C4-2B (cell line): ENCODE results near the gene PRKCZ.

Source experiments
- CTCF ChIP-seq: fragments of 450-650 bp; conservative IDR thresholded peaks from 2 replicates; pipeline ENCODE4 v1.5.1; 2017; ENCODE audit warnings: mild to moderate bottlenecking
- ZFX ChIP-seq: fragments of 450-650 bp; IDR thresholded peaks from 2 replicates; pipeline ENCODE4 v1.6.1; 2017

GRCh38 chr1:2074944-2075740 is 24.9 kb downstream of the PRKCZ start:
- no peak for TF ChIP-seq CTCF
- no peak for TF ChIP-seq ZFX
